Natural killer cell (primary cell): Measurements from ENCODE around the gene GEMIN8. TPM values are rescaled to one million over a fixed set of nuclear protein-coding genes. Genes with fewer than 3 reads are reported as not detected.
A peak's percentile ranks its signal among the peaks of the same experiment; 100 is the strongest.

ENCODE experiments used
- ATAC-seq, 3 donors: fragments of 150-1000 bp in 2 of 3; fragments of 200-7000 bp in 1 of 3; cut with Tn5 transposase; 1 replicate in 1 of 3; 2 replicates in 2 of 3; pipeline ENCODE4 v1.10.0; 2021; ENCODE audit warnings: mild to moderate bottlenecking in 2 of 3, moderate library complexity in 2 of 3
- DNase-seq, 2 donors: peaks; one replicate each; pipeline versions ENCODE4 v3.0.0 to v3.0.0-alpha.2; 2013 to 2021; ENCODE audit warnings: mixed read lengths in 1 of 2
- H3K27ac ChIP-seq: one replicate; pipeline ENCODE4 v1.5.1; 2013; ENCODE audit warnings: mild to moderate bottlenecking, low read length
- H3K27me3 ChIP-seq: one replicate; pipeline ENCODE4 v1.6.1; 2013; ENCODE audit warnings: low read length; ENCODE audit not compliant: control insufficient read depth, insufficient read depth
- H3K36me3 ChIP-seq: one replicate; pipeline ENCODE4 v1.6.1; 2013; ENCODE audit warnings: low read length; ENCODE audit not compliant: control insufficient read depth, insufficient read depth
- H3K4me1 ChIP-seq: one replicate; pipeline ENCODE4 v1.6.1; 2013; ENCODE audit warnings: low read length; ENCODE audit not compliant: control insufficient read depth, insufficient read depth
- H3K4me3 ChIP-seq: one replicate; pipeline ENCODE4 v1.5.1; 2013; ENCODE audit warnings: low read length
- H3K9me3 ChIP-seq: one replicate; pipeline ENCODE4 v1.6.1; 2013; ENCODE audit warnings: low read length; ENCODE audit not compliant: control insufficient read depth, insufficient read depth
- H3K27ac Mint-ChIP-seq, 2 donors: one replicate each; pipeline ENCODE4 v1.8.0; 2022; ENCODE audit warnings: mild to moderate bottlenecking in 2 of 2, mixed read lengths in 2 of 2, moderate library complexity in 1 of 2
- H3K27me3 Mint-ChIP-seq, 2 donors: one replicate each; pipeline ENCODE4 v1.8.0; 2022; ENCODE audit warnings: low read depth in 2 of 2, mixed read lengths in 2 of 2
- H3K36me3 Mint-ChIP-seq: one replicate; pipeline ENCODE4 v1.8.0; 2022; ENCODE audit warnings: mixed read lengths
- H3K4me1 Mint-ChIP-seq, 2 donors: one replicate each; pipeline ENCODE4 v1.8.0; 2022; ENCODE audit warnings: mixed read lengths in 2 of 2
- H3K4me3 Mint-ChIP-seq: one replicate; pipeline ENCODE4 v1.8.0; 2022; ENCODE audit warnings: mild to moderate bottlenecking, moderate library complexity, mixed read lengths
- H3K9me3 Mint-ChIP-seq, 2 donors: one replicate each; pipeline ENCODE4 v1.8.0; 2022; ENCODE audit warnings: mixed read lengths in 2 of 2
- CTCF ChIP-seq: fragments of 200-600 bp; IDR thresholded peaks from one replicate; pipeline ENCODE4 v1.8.0; 2022; ENCODE audit warnings: antibody characterized with exemption
- WGBS: methylation state at CpG from one replicate; pipeline ENCODE4 v1.1.7; 2013; ENCODE audit warnings: missing lambda C conversion rate; ENCODE audit not compliant: insufficient coverage; 5-methylcytosine and 5-hydroxymethylcytosine counted together
- intact Hi-C: fragments of 100-400 bp; cut with micrococcal nuclease; formaldehyde crosslinking; loops from one replicate; pipeline ENCODE4 v1.14.2; 2022
- total RNA-seq, 4 donors: library from RNA; stranded (reverse); fragments of 120-200 nt in 1 of 4; gene quantifications; one replicate each; pipeline versions ENCODE4 v1.2.3 to v1.2.4, GENCODE V29; 2013 to 2022

The GEMIN8 gene
- total RNA-seq, 3 donors from 2014 or later (not counting 1 experiment from before 2014, with no cell fraction given), result 8.8 to 13.4 (median 9.7) TPM

DNA sequence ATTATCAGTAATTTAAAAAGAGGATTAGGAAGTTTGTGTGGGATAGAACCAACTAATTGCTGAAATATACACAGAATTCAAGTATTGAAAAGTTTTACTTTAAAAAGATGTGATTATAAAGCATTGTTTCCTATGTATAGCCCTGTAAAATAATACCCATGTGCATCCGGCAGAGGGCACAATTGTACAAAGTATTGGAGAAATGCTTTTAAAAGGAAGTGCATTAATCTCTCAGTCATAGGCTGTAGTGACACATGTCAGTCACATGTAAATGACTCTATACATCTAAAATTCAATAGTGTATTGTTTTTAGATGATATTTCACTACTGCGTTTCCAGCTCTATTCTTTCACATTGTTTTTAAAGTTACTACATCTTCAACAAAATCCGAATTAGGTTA lies 9.7 kb upstream of the GEMIN8 start:
- Mint-ChIP-seq H3K4me1 (no peaks in the 10 kb centered on the region), H3K4me3 (no peak overlapping the region), H3K27ac (no peak overlapping the region), H3K9me3 (no peaks in the 10 kb centered on the region), H3K36me3 (no peaks in the 10 kb centered on the region), H3K27me3 (peaks cover 10 to 48% of the 10 kb centered on the region in 2 donors)
- WGBS, result no CpG with 5 or more reads among the region's 3 CpGs
- Histone ChIP-seq H3K4me1 (no peaks in the 10 kb centered on the region), H3K4me3 (no peak overlapping the region), H3K36me3 (no peaks in the 10 kb centered on the region), H3K9me3 (no peaks in the 10 kb centered on the region), H3K27me3 (no peaks in the 10 kb centered on the region), H3K27ac (no peak overlapping the region)
- ATAC-seq, result peak; percentile 82 to 92 (median 84)
- DNase-seq, result peak in 1 of 2 donors; percentile 78
- TF ChIP-seq CTCF, result peak; percentile 70
- intact Hi-C loops, result loop anchor here (1.0 to 10.0 kb wide), 3 partner anchors 488 to 1225 kb away; partner anchors contain the start of gene GLRA2

- Mint-ChIP-seq H3K4me3 (no peak overlapping the region), H3K36me3 (no peaks in the 10 kb centered on the region), H3K27me3 (peaks cover 14 to 55% of the 10 kb centered on the region in 2 donors), H3K27ac (no peak overlapping the region), H3K9me3 (no peaks in the 10 kb centered on the region), H3K4me1 (no peaks in the 10 kb centered on the region)
- no peaks in the 10 kb centered on the region for H3K27me3 ChIP-seq
- no peak overlapping the region for H3K4me3 ChIP-seq
- no peaks in the 10 kb centered on the region for H3K36me3 ChIP-seq
- 87% methylated on average over 2 of the region's 3 CpGs for WGBS
- intact Hi-C loops, result loop anchor here (1.0 to 10.0 kb wide), 3 partner anchors 489 to 1224 kb away; partner anchors contain the start of gene GLRA2
- H3K4me1 ChIP-seq, result no peaks in the 10 kb centered on the region
- TF ChIP-seq CTCF, result no peak
- no peaks in the 10 kb centered on the region for H3K9me3 ChIP-seq
- DNase-seq (no peak), ATAC-seq (no peak)
- H3K27ac ChIP-seq, result no peak overlapping the region
These were observed 8.8 kb upstream of the GEMIN8 start for GRCh38 chrX:14038375-14039085.

DNA sequence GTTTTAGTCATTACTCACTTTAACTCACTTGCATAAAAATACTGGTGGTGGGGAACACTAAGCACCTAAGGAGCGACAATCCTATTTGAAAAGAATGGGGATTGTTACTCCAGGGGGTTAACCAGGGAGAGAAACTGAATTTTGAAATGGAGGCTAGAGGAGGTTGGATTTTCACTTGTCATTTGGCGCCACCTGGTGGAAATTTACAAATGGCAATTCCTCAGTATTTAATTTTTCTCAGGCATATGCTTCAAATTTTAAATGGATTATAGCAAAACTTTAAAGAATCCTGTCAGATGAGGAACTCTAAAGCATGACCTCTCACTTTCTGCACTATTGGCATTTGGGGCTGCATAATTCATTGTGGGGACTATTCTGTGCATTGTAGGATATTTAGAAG lies 2.7 kb upstream of the GEMIN8 start:
- no peaks in the 10 kb centered on the region for H3K9me3 Mint-ChIP-seq
- Histone ChIP-seq H3K36me3 (no peaks in the 10 kb centered on the region), H3K27me3 (no peaks in the 10 kb centered on the region), H3K9me3 (no peaks in the 10 kb centered on the region), H3K4me1 (peaks cover 9% of the 10 kb centered on the region), H3K4me3 (no peak overlapping the region), H3K27ac (no peak overlapping the region)
- H3K36me3 Mint-ChIP-seq, result no peaks in the 10 kb centered on the region
- peak overlapping the region; percentile 39 to 89 for H3K27ac Mint-ChIP-seq
- DNase-seq, result peak; percentile 20 to 84
- 0% methylated on average over 1 of the region's 2 CpGs for WGBS
- intact Hi-C loops, result loop anchor here (1.0 to 10.0 kb wide), 5 partner anchors 282 to 1218 kb away; no protein-coding TSS in a partner anchor
- no peak for ATAC-seq
- peak; percentile 56 for TF ChIP-seq CTCF
- H3K27me3 Mint-ChIP-seq, result peaks cover 14 to 29% of the 10 kb centered on the region in 2 donors
- H3K4me3 Mint-ChIP-seq, result no peak overlapping the region
- H3K4me1 Mint-ChIP-seq, result peaks cover 12 to 18% of the 10 kb centered on the region in 2 donors
